Heart left ventricle (tissue), 13 donors: Measurements from ENCODE around the gene WWOX.
"Not testable (repeated sequence)": the region's sequence is repeated elsewhere in the genome, so short reads cannot be mapped to it uniquely, and the experiment has no call there.

ENCODE experiments used
- CTCF ChIP-seq, 12 donors: fragments of 200-600 bp; sonication (generic) in 4 of 12; IDR thresholded peaks; one replicate each; pipeline versions ENCODE4 v1.5.0 to v1.8.0; 2018 to 2022; ENCODE audit warnings: antibody characterized with exemption in 12 of 12, mild to moderate bottlenecking in 5 of 12
- POLR2A ChIP-seq, 2 donors: fragments of 450-650 bp; IDR thresholded peaks; one replicate each; pipeline ENCODE4 v1.6.1; 2017; ENCODE audit warnings: antibody characterized with exemption in 2 of 2, mild to moderate bottlenecking in 2 of 2, moderate library complexity in 2 of 2
- donor health status: ischemic (EF 13 %, LVEDD 7.1; RV severe dilation, severe dysfunction).
- donor health status: DM: no; HTN: yes; CAD: no.
- donor health status: DM: no; HTN: no; CAD: no.
- donor health status: ischemic (EF 25% LVEDD 6.9; RV normal size, moderate dysfunction).
- donor health status: ischemic (EF 25% LVEDD 5.7; RV mildly dilated, moderate dysfunction).
- donor health status: ischemic (EF 35%, LVEDD 5.7; RV mildly dilated, moderate dysfunction).
- donor health status: nonischemic (EF 11% LVEDD 7.7; RV severe dilation, severe dysfunction).
- donor health status: DM: yes; HTN: yes; CAD: no.
- donor health status: PGD.
- donor health status: ischemic (EF 29% LVEDD 5.4; RV normal size, mild dysfunction).
- donor health status: nonischemic (EF 23%, LVEDD 6.1; RV moderate dilation, normal function).

GRCh38 chr16:79245700-79246099 lies 1146.2 kb downstream of the WWOX start:
- TF ChIP-seq POLR2A, CTCF (IDR thresholded peaks at IDR 0.05): not testable (repeated sequence)
